IPS-NIHi7 (cell line): ENCODE results near the gene WNT3A.
A peak's percentile ranks its signal among the peaks of the same experiment; 100 is the strongest.
"Not testable (repeated sequence)": the region's sequence is repeated elsewhere in the genome, so short reads cannot be mapped to it uniquely, and the experiment has no call there.

ENCODE experiments used
- DNase-seq: peaks from one replicate; pipeline ENCODE4 v3.0.0; 2012; ENCODE audit warnings: mixed read lengths; ENCODE audit errors: extremely low spot score

The WNT3A gene

GRCh38 chr1:228006786-228007048, at the start of gene WNT3A:
Gene WNT3A (plus strand): TSS chr1:228006998. CDS start chr1:228007129, 131 bp downstream.
- peak; percentile 34 for DNase-seq

GRCh38 chr1:227958617-227959324, 48.0 kb upstream of the WNT3A start:
- no peak for DNase-seq

- no peak for DNase-seq
These were observed 47.4 kb upstream of the WNT3A start for GRCh38 chr1:227959325-227959860.

- no peak for DNase-seq
These were observed 44.9 kb upstream of the WNT3A start for GRCh38 chr1:227961651-227962466.

GRCh38 chr1:227966733-227967132, 40.1 kb upstream of the WNT3A start:
- not testable (repeated sequence) for DNase-seq

GRCh38 chr1:227967815-227968214, 39.0 kb upstream of the WNT3A start:
- not testable (repeated sequence) for DNase-seq

- DNase-seq = not testable (repeated sequence)
These were observed 36.5 kb upstream of the WNT3A start for GRCh38 chr1:227970076-227970995.

- not testable (repeated sequence) for DNase-seq
These were observed 35.6 kb upstream of the WNT3A start for GRCh38 chr1:227971216-227971615.

- DNase-seq = not testable (repeated sequence)
These were observed 35.0 kb upstream of the WNT3A start for GRCh38 chr1:227971643-227972282.

GRCh38 chr1:227972283-227972679, 34.5 kb upstream of the WNT3A start:
- not testable (repeated sequence) for DNase-seq

- DNase-seq = not testable (repeated sequence)
These were observed 33.9 kb upstream of the WNT3A start for GRCh38 chr1:227972843-227973374.

GRCh38 chr1:227973724-227974288, 33.0 kb upstream of the WNT3A start:
- not testable (repeated sequence) for DNase-seq

- not testable (repeated sequence) for DNase-seq
These were observed 31.1 kb upstream of the WNT3A start for GRCh38 chr1:227975583-227976283.

GRCh38 chr1:227987181-227987580, 19.6 kb upstream of the WNT3A start:
- DNase-seq = no peak

- DNase-seq = no peak
These were observed 12.0 kb upstream of the WNT3A start for GRCh38 chr1:227994632-227995300.

GRCh38 chr1:227996187-227996950, 10.4 kb upstream of the WNT3A start:
- no peak for DNase-seq

- peak; percentile 6 for DNase-seq
These were observed 8.3 kb upstream of the WNT3A start for GRCh38 chr1:227998374-227999055.
